ENCODE results near the gene PLET1. TPM values are rescaled to one million over a fixed set of nuclear protein-coding genes. Genes with fewer than 3 reads are reported as not detected.

PLET1 gene
- total RNA-seq, 4 donors from 2014 or later = not detected

DNA sequence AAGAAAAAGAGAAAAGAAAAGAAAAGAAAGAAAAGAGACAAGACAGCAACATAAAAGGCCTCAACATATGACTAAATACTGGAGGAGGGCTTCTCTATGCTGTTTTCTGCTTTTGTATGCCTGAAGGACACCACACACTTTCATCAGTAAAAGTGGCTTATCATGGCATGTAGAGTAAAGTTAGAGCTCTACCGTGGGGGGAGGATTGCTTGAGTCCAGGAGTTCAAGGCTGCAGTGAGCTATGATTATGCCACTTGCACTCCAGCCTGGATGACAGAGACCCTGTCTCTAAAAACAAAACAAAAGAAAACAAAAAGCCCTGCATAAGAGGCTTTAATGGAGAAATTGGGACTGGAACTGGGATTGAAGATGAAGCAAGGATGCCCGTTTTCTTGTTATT, 28.7 kb downstream of the PLET1 start:
- no peaks in the 10 kb centered on the region for H3K36me3 ChIP-seq
- intact Hi-C loops (cut with DNase I; ENCODE audit: low total_unique reads) = no loop called here

DNA sequence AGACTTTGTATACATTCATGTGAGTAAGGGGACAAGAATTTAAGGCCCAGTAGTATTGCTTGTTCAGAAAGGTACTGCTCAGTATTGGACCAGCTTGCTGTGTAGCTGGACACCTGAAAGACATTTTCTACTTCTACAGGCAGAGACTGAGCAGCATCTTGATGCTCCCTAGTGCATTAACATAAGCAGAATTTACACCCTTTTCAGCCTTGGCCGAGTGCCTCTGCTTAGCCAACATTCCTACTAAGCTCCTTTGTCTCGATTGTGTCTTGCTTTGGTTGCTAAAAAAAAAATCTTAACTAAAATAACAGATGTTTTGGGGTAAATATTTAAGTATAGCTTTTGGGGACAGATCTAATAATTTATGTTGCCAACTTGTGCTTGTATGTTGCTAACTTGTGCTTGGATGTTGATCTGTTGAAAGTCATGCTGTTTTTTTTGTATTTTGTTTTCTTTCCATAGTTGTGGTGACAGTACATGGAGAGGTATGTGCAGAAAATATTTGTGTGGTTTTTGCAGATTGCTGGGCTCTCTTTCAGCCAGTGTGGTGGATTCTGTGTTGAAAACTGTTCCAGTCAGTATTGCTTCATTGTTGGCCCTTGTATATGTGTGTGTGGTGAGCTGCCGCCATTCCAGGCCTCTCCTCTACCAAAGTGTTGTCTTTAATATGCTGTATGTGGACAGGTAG, 30.8 kb downstream of the PLET1 start:
- Histone ChIP-seq H3K36me3 (no peaks in the 10 kb centered on the region), H3K27ac (no peak overlapping the region), H3K9me3 (no peaks in the 10 kb centered on the region), H3K4me3 (no peak overlapping the region), H3K4me1 (no peaks in the 10 kb centered on the region), H3K27me3 (no peaks in the 10 kb centered on the region)
- DNase-seq = no peak
- TF ChIP-seq, protein P1, sequence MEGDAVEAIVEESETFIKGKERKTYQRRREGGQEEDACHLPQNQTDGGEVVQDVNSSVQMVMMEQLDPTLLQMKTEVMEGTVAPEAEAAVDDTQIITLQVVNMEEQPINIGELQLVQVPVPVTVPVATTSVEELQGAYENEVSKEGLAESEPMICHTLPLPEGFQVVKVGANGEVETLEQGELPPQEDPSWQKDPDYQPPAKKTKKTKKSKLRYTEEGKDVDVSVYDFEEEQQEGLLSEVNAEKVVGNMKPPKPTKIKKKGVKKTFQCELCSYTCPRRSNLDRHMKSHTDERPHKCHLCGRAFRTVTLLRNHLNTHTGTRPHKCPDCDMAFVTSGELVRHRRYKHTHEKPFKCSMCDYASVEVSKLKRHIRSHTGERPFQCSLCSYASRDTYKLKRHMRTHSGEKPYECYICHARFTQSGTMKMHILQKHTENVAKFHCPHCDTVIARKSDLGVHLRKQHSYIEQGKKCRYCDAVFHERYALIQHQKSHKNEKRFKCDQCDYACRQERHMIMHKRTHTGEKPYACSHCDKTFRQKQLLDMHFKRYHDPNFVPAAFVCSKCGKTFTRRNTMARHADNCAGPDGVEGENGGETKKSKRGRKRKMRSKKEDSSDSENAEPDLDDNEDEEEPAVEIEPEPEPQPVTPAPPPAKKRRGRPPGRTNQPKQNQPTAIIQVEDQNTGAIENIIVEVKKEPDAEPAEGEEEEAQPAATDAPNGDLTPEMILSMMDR (IDR thresholded peaks at IDR 0.05) = no peak
- no peak for TF ChIP-seq POLR2A (IDR thresholded peaks at IDR 0.05)
- intact Hi-C loops (cut with DNase I; ENCODE audit: low total_unique reads) = no loop called here

More for the DNA sequence above, 28.7 kb downstream of the PLET1 start:
- Histone ChIP-seq H3K4me1 (no peaks in the 10 kb centered on the region), H3K4me3 (no peak overlapping the region), H3K9me3 (no peaks in the 10 kb centered on the region), H3K27ac (no peak overlapping the region), H3K27me3 (no peaks in the 10 kb centered on the region)
- no peak for DNase-seq
- TF ChIP-seq, protein P1 (IDR thresholded peaks at IDR 0.05) = no peak
- TF ChIP-seq POLR2A (IDR thresholded peaks at IDR 0.05) = no peak

DNA sequence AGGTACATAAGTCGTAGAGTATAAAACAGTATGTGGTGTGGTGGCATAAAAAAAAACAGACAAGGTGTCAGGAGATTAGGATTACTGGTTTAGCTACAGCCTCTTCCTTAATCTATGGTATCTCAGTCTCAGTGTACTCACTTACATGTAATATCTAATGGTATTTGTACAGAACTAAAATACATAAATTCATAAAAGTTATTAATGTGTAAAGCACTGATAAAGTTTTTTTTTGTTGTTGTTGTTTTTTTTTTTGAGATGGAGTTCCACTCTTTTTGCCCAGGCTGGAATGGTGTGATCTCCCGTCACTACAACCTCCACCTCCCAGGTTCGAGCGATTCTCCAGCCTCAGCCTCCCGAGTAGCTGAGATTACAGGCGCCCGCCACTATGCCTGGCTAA, 31.5 kb downstream of the PLET1 start:
- no peak for DNase-seq
- no peak overlapping the region for H3K27ac ChIP-seq
- no peaks in the 10 kb centered on the region for H3K4me1 ChIP-seq
- intact Hi-C loops (cut with DNase I; ENCODE audit: low total_unique reads) = no loop called here
- H3K9me3 ChIP-seq = no peaks in the 10 kb centered on the region
- H3K27me3 ChIP-seq = no peaks in the 10 kb centered on the region
- H3K4me3 ChIP-seq = no peak overlapping the region
- no peak for TF ChIP-seq POLR2A (IDR thresholded peaks at IDR 0.05)
- TF ChIP-seq, protein P1 (IDR thresholded peaks at IDR 0.05) = no peak
- no peaks in the 10 kb centered on the region for H3K36me3 ChIP-seq

DNA sequence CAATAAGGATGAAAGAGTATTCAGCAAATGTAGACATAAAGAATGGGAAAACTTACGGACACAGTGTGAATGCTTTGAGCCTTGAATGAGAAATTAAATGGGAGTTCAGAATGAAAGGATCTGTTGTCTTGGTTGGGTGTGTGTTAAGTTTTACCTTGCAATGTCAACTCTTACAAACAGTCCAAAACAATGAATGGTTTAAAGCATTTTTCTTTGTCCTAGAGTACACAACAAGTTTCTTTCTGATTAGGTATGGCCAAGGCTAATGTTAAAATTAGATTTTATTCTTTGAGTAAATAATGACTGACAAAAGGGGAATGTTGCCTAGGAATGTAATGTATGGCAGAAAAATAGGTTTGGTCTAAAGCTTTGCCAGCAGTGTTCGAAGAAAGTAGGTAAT, 32.0 kb downstream of the PLET1 start:
- intact Hi-C loops (cut with DNase I; ENCODE audit: low total_unique reads) = no loop called here
- Histone ChIP-seq H3K9me3 (no peaks in the 10 kb centered on the region), H3K36me3 (no peaks in the 10 kb centered on the region), H3K27ac (no peak overlapping the region), H3K4me3 (no peak overlapping the region), H3K27me3 (no peaks in the 10 kb centered on the region), H3K4me1 (no peaks in the 10 kb centered on the region)
- TF ChIP-seq POLR2A (IDR thresholded peaks at IDR 0.05) = no peak
- TF ChIP-seq, protein P1 (IDR thresholded peaks at IDR 0.05) = no peak
- no peak for DNase-seq

DNA sequence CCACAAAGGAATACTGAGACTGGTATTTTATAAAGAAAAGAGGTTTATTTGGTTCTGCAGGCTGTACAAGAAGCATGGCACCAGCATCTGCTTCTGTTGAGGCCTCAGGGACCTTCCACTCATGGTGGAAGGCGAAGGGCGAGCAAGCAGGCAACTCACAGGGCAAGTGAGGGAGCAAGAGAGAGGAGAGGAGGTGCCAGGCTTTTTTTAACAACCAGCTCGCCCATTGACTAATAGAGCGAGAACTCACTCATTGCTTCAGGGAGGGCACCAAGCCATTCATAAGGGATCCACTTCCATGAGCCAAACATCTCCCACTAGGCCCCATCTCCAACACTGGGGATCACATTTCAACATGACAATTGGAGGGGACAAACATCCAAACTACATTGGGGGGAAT, 33.2 kb downstream of the PLET1 start:
- DNase-seq = no peak
- Histone ChIP-seq H3K27ac (peak overlapping the region; percentile 95 to 96), H3K9me3 (no peaks in the 10 kb centered on the region), H3K4me1 (no peaks in the 10 kb centered on the region), H3K36me3 (no peaks in the 10 kb centered on the region), H3K27me3 (no peaks in the 10 kb centered on the region), H3K4me3 (peak overlapping the region in 1 of 2 donors; percentile 78)
- no peak for TF ChIP-seq POLR2A (IDR thresholded peaks at IDR 0.05)
- TF ChIP-seq, protein P1 (IDR thresholded peaks at IDR 0.05) = no peak
- intact Hi-C loops (cut with DNase I; ENCODE audit: low total_unique reads) = no loop called here
